HUDEP-2 (cell line): Measurements from ENCODE around the gene BRI3.
A peak's percentile ranks its signal among the peaks of the same experiment; 100 is the strongest.
"Not testable (repeated sequence)": the region's sequence is repeated elsewhere in the genome, so short reads cannot be mapped to it uniquely, and the experiment has no call there.

Experiments used
- DNase-seq, 76 experiments: peaks; one replicate each; lab custom pipeline; 2025; ENCODE audit not compliant: unreplicated experiment in 76 of 76; lab: John Stamatoyannopoulos, UW

The BRI3 gene

GRCh38 chr7:98303906-98304305 is 22.4 kb downstream of the BRI3 start:
- DNase-seq = no peak

GRCh38 chr7:98305951-98306535 is 24.6 kb downstream of the BRI3 start:
- no peak for DNase-seq

GRCh38 chr7:98307971-98308466 is 26.5 kb downstream of the BRI3 start:
- DNase-seq = no peak

- no peak for DNase-seq
Measured at GRCh38 chr7:98309566-98309965, 28.1 kb downstream of the BRI3 start.

GRCh38 chr7:98312201-98312600 is 30.7 kb downstream of the BRI3 start:
- DNase-seq = no peak

- DNase-seq = no peak
Measured at GRCh38 chr7:98314469-98314868, 33.0 kb downstream of the BRI3 start.

- peak in 17 of 76 experiments; percentile 5 to 59 (median 19) for DNase-seq
Measured at GRCh38 chr7:98315318-98315993, 34.0 kb downstream of the BRI3 start.

- not testable (repeated sequence) for DNase-seq
Measured at GRCh38 chr7:98315994-98316527, 34.6 kb downstream of the BRI3 start.

- DNase-seq = no peak
Measured at GRCh38 chr7:98317366-98318040, 36.0 kb downstream of the BRI3 start.

GRCh38 chr7:98319176-98319575 is 37.7 kb downstream of the BRI3 start:
- no peak for DNase-seq

GRCh38 chr7:98321301-98321700 is 39.8 kb downstream of the BRI3 start:
- no peak for DNase-seq

GRCh38 chr7:98322331-98323270 is 41.1 kb downstream of the BRI3 start:
- no peak for DNase-seq

GRCh38 chr7:98323597-98324322 is 42.3 kb downstream of the BRI3 start:
- DNase-seq = no peak

GRCh38 chr7:98324782-98325181 is 43.3 kb downstream of the BRI3 start:
- DNase-seq = no peak

- DNase-seq = no peak
Measured at GRCh38 chr7:98329100-98329790, 47.8 kb downstream of the BRI3 start.

GRCh38 chr7:98329791-98330373 is 48.4 kb downstream of the BRI3 start:
- no peak for DNase-seq

- no peak for DNase-seq
Measured at GRCh38 chr7:98330926-98331529, 49.5 kb downstream of the BRI3 start.

- DNase-seq = no peak
Measured at GRCh38 chr7:98334081-98334480, 52.6 kb downstream of the BRI3 start.
